ENCODE data around the gene SOAT2.

Gene SOAT2

GRCh38 chr12:53074283-53074998, 28.8 kb upstream of the SOAT2 start:
- intact Hi-C loops (cut with DNase I), result no loop called here

GRCh38 chr12:53074999-53075370, 28.3 kb upstream of the SOAT2 start:
- intact Hi-C loops (cut with DNase I), result no loop called here

More at GRCh38 chr12:53074283-53074998, 28.8 kb upstream of the SOAT2 start:
- no peak for DNase-seq

GRCh38 chr12:53076461-53076860, 26.8 kb upstream of the SOAT2 start:
- intact Hi-C loops (cut with DNase I), result no loop called here
- DNase-seq, result no peak

More at GRCh38 chr12:53074999-53075370, 28.3 kb upstream of the SOAT2 start:
- DNase-seq, result no peak

GRCh38 chr12:53077030-53077429, 26.3 kb upstream of the SOAT2 start:
- intact Hi-C loops (cut with DNase I), result no loop called here
- no peak for DNase-seq

- intact Hi-C loops (cut with DNase I), result no loop called here
- DNase-seq, result peak in 17 of 42 donors; percentile 28 to 71 (median 43)
Observed at GRCh38 chr12:53078425-53079225, 24.7 kb upstream of the SOAT2 start.

- peak; percentile 95 to 99 (median 98) for DNase-seq
- intact Hi-C loops (cut with DNase I), result no loop called here
Observed at GRCh38 chr12:53079226-53080117, 23.8 kb upstream of the SOAT2 start, which contains the start of gene SPRYD3. Gene SPRYD3 (minus strand): TSS chr12:53079390. CDS start chr12:53079333, 57 bp downstream.

- no peak for DNase-seq
- intact Hi-C loops (cut with DNase I), result no loop called here
Observed at GRCh38 chr12:53082637-53083175, 20.6 kb upstream of the SOAT2 start.

GRCh38 chr12:53086361-53086760, 16.9 kb upstream of the SOAT2 start:
- intact Hi-C loops (cut with DNase I), result no loop called here
- DNase-seq, result no peak

GRCh38 chr12:53090105-53090504, 13.2 kb upstream of the SOAT2 start:
- DNase-seq, result peak in 1 of 42 donors; percentile 27
- intact Hi-C loops (cut with DNase I), result no loop called here

GRCh38 chr12:53090554-53090953, 12.7 kb upstream of the SOAT2 start:
- DNase-seq, result no peak
- intact Hi-C loops (cut with DNase I), result no loop called here

GRCh38 chr12:53091756-53092155, 11.5 kb upstream of the SOAT2 start:
- intact Hi-C loops (cut with DNase I), result no loop called here
- no peak for DNase-seq

- intact Hi-C loops (cut with DNase I), result no loop called here
- DNase-seq, result peak in 1 of 42 donors; percentile 41
Observed at GRCh38 chr12:53093777-53094393, 9.4 kb upstream of the SOAT2 start.

- peak in 2 of 42 donors; percentile 19 to 32 for DNase-seq
- intact Hi-C loops (cut with DNase I), result no loop called here
Observed at GRCh38 chr12:53094394-53094787, 8.9 kb upstream of the SOAT2 start.

GRCh38 chr12:53094796-53095595, 8.3 kb upstream of the SOAT2 start:
- DNase-seq, result peak in 2 of 42 donors; percentile 0 to 21
- intact Hi-C loops (cut with DNase I), result loop anchor here (5.0 kb wide), 1 partner anchor 38 kb away; no protein-coding TSS in a partner anchor

- intact Hi-C loops (cut with DNase I), result loop anchor here (5.0 kb wide), 1 partner anchor 38 kb away; no protein-coding TSS in a partner anchor
- peak in 1 of 42 donors; percentile 15 for DNase-seq
Observed at GRCh38 chr12:53095596-53095895, 7.7 kb upstream of the SOAT2 start.

- peak in 1 of 42 donors; percentile 19 for DNase-seq
Observed at GRCh38 chr12:53096089-53096741, 7.1 kb upstream of the SOAT2 start.

GRCh38 chr12:53096759-53097158, 6.5 kb upstream of the SOAT2 start:
- peak in 1 of 42 donors; percentile 27 for DNase-seq
- intact Hi-C loops (cut with DNase I), result loop anchor here (5.0 kb wide), 1 partner anchor 39 kb away; no protein-coding TSS in a partner anchor

More at GRCh38 chr12:53096089-53096741, 7.1 kb upstream of the SOAT2 start:
- intact Hi-C loops (cut with DNase I), result loop anchor here (5.0 kb wide), 1 partner anchor 39 kb away; no protein-coding TSS in a partner anchor
